ENCODE measurements around the gene ERBB4.

GRCh38 chr2:211976076-211976475 is 562.5 kb downstream of the ERBB4 start:
- no peak for TF ChIP-seq CTCF (IDR thresholded peaks at IDR 0.05)
- TF ChIP-seq POLR2A (IDR thresholded peaks at IDR 0.05): no peak

All from ovary (tissue), 3 donors.